ENCODE data around the gene CDK6. TPM values are rescaled to one million over a fixed set of nuclear protein-coding genes. Genes with fewer than 3 reads are reported as not detected.

CDK6 gene
- total and polyA plus RNA-seq, 2 of the 8 experiments (the other 6 are each of a cell fraction or from before 2014, with no cell fraction given): 5.9 to 18.9 TPM

DNA sequence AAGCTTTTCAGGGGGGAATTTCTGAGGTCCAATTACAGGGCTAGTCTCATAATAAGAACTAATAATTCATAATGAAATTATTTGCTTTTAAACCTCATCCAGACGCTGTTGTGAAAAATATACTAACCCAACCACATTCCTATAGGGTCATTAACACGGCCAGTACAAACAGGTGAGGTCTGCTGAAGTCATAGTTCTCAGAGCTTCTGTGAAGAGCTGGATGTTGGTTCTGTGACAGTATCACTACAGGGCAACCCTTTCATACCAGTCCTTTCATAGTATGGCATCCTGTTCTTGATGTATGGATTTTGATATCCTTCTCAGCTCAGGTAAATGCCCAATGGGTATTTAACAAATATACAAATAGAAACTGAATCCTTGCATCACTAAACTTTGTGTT, 183.8 kb downstream of the CDK6 start (continued):
- TF ChIP-seq, protein P1, sequence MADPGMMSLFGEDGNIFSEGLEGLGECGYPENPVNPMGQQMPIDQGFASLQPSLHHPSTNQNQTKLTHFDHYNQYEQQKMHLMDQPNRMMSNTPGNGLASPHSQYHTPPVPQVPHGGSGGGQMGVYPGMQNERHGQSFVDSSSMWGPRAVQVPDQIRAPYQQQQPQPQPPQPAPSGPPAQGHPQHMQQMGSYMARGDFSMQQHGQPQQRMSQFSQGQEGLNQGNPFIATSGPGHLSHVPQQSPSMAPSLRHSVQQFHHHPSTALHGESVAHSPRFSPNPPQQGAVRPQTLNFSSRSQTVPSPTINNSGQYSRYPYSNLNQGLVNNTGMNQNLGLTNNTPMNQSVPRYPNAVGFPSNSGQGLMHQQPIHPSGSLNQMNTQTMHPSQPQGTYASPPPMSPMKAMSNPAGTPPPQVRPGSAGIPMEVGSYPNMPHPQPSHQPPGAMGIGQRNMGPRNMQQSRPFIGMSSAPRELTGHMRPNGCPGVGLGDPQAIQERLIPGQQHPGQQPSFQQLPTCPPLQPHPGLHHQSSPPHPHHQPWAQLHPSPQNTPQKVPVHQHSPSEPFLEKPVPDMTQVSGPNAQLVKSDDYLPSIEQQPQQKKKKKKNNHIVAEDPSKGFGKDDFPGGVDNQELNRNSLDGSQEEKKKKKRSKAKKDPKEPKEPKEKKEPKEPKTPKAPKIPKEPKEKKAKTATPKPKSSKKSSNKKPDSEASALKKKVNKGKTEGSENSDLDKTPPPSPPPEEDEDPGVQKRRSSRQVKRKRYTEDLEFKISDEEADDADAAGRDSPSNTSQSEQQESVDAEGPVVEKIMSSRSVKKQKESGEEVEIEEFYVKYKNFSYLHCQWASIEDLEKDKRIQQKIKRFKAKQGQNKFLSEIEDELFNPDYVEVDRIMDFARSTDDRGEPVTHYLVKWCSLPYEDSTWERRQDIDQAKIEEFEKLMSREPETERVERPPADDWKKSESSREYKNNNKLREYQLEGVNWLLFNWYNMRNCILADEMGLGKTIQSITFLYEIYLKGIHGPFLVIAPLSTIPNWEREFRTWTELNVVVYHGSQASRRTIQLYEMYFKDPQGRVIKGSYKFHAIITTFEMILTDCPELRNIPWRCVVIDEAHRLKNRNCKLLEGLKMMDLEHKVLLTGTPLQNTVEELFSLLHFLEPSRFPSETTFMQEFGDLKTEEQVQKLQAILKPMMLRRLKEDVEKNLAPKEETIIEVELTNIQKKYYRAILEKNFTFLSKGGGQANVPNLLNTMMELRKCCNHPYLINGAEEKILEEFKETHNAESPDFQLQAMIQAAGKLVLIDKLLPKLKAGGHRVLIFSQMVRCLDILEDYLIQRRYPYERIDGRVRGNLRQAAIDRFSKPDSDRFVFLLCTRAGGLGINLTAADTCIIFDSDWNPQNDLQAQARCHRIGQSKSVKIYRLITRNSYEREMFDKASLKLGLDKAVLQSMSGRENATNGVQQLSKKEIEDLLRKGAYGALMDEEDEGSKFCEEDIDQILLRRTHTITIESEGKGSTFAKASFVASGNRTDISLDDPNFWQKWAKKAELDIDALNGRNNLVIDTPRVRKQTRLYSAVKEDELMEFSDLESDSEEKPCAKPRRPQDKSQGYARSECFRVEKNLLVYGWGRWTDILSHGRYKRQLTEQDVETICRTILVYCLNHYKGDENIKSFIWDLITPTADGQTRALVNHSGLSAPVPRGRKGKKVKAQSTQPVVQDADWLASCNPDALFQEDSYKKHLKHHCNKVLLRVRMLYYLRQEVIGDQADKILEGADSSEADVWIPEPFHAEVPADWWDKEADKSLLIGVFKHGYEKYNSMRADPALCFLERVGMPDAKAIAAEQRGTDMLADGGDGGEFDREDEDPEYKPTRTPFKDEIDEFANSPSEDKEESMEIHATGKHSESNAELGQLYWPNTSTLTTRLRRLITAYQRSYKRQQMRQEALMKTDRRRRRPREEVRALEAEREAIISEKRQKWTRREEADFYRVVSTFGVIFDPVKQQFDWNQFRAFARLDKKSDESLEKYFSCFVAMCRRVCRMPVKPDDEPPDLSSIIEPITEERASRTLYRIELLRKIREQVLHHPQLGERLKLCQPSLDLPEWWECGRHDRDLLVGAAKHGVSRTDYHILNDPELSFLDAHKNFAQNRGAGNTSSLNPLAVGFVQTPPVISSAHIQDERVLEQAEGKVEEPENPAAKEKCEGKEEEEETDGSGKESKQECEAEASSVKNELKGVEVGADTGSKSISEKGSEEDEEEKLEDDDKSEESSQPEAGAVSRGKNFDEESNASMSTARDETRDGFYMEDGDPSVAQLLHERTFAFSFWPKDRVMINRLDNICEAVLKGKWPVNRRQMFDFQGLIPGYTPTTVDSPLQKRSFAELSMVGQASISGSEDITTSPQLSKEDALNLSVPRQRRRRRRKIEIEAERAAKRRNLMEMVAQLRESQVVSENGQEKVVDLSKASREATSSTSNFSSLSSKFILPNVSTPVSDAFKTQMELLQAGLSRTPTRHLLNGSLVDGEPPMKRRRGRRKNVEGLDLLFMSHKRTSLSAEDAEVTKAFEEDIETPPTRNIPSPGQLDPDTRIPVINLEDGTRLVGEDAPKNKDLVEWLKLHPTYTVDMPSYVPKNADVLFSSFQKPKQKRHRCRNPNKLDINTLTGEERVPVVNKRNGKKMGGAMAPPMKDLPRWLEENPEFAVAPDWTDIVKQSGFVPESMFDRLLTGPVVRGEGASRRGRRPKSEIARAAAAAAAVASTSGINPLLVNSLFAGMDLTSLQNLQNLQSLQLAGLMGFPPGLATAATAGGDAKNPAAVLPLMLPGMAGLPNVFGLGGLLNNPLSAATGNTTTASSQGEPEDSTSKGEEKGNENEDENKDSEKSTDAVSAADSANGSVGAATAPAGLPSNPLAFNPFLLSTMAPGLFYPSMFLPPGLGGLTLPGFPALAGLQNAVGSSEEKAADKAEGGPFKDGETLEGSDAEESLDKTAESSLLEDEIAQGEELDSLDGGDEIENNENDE (IDR thresholded peaks at IDR 0.05; ENCODE audit: insufficient replicate concordance, low read length): no peak
- TF ChIP-seq, protein P2, sequence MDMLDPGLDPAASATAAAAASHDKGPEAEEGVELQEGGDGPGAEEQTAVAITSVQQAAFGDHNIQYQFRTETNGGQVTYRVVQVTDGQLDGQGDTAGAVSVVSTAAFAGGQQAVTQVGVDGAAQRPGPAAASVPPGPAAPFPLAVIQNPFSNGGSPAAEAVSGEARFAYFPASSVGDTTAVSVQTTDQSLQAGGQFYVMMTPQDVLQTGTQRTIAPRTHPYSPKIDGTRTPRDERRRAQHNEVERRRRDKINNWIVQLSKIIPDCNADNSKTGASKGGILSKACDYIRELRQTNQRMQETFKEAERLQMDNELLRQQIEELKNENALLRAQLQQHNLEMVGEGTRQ (IDR thresholded peaks at IDR 0.05; ENCODE audit: low read length): no peak
- no peak for TF ChIP-seq CBX5 (IDR thresholded peaks at IDR 0.05; ENCODE audit: low read depth, low read length)
- TF ChIP-seq, protein P3, sequence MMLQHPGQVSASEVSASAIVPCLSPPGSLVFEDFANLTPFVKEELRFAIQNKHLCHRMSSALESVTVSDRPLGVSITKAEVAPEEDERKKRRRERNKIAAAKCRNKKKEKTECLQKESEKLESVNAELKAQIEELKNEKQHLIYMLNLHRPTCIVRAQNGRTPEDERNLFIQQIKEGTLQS (IDR thresholded peaks at IDR 0.05; ENCODE audit: insufficient read depth, low read depth, low read length): no peak

Measured in H1 (cell line).